Gastroesophageal sphincter (tissue), 4 donors: ENCODE results near the gene MISP. TPM values are rescaled to one million over a fixed set of nuclear protein-coding genes. Genes with fewer than 3 reads are reported as not detected.

Experiments used
- ATAC-seq: fragments of 150-250 bp; one replicate; pipeline ENCODE4 v1.9.1; 2016; ENCODE audit warnings: mild to moderate bottlenecking, moderate library complexity
- H3K27ac ChIP-seq, 4 donors: fragments of 200-600 bp; sonication (generic) in 3 of 4; 1 replicate in 3 of 4; 2 replicates in 1 of 4; pipeline ENCODE4 v1.5.1; 2016 to 2019
- H3K27me3 ChIP-seq: fragments of 200-600 bp; sonication (generic); one replicate; pipeline ENCODE4 v1.5.1; 2019
- H3K36me3 ChIP-seq, 2 donors: fragments of 200-600 bp; sonication (generic); one replicate each; pipeline ENCODE4 v1.5.1; 2019; ENCODE audit warnings: control low read depth in 1 of 2
- H3K4me1 ChIP-seq, 3 donors: fragments of 200-600 bp; sonication (generic); 1 replicate in 2 of 3; 2 replicates in 1 of 3; pipeline ENCODE4 v1.5.1; 2016 to 2019; ENCODE audit warnings: control low read depth in 2 of 3
- H3K4me3 ChIP-seq, 2 donors: fragments of 200-600 bp; sonication (generic); one replicate each; pipeline ENCODE4 v1.5.1; 2019; ENCODE audit warnings: mild to moderate bottlenecking in 1 of 2, moderate library complexity in 1 of 2
- H3K9me3 ChIP-seq, 3 donors: fragments of 200-600 bp; sonication (generic); one replicate each; pipeline ENCODE4 v1.5.1; 2017 to 2019; ENCODE audit warnings: control low read depth in 2 of 3
- CTCF ChIP-seq, 4 experiments: fragments of 200-600 bp in 2 of 4; fragments of 450-650 bp in 2 of 4; sonication (generic) in 1 of 4; IDR thresholded peaks; one replicate each; pipeline ENCODE4 v1.5.1; 2017 to 2019; ENCODE audit warnings: antibody characterized with exemption in 4 of 4, mild to moderate bottlenecking in 2 of 4, moderate library complexity in 2 of 4
- EP300 ChIP-seq: sonication (generic); formaldehyde crosslinking; IDR thresholded peaks from one replicate; pipeline ENCODE4 v1.6.1; 2017; ENCODE audit warnings: antibody characterized with exemption, mild to moderate bottlenecking
- POLR2A ChIP-seq, 2 donors: fragments of 450-650 bp; IDR thresholded peaks; one replicate each; pipeline ENCODE4 v1.6.1; 2017; ENCODE audit warnings: antibody characterized with exemption in 2 of 2, mild to moderate bottlenecking in 2 of 2, moderate library complexity in 1 of 2
- POLR2AphosphoS5 ChIP-seq: sonication (generic); formaldehyde crosslinking; IDR thresholded peaks from one replicate; pipeline ENCODE4 v1.6.1; 2017; ENCODE audit warnings: antibody characterized with exemption
- whole genome bisulfite sequencing, 2 donors: methylation state at CpG; one replicate each; pipeline ENCODE4 v1.1.5; 2018; ENCODE audit warnings: low coverage in 1 of 2; 5-methylcytosine and 5-hydroxymethylcytosine counted together
- small RNA-seq, 4 donors: library from RNA; depleted of rRNA; stranded (forward); fragments of <200 nt; gene quantifications; one replicate each; pipeline ENCODE3, GENCODE V24; 2016
- total RNA-seq, 4 donors: library from RNA; depleted of rRNA; stranded (reverse); fragments of >200 nt; gene quantifications; one replicate each; pipeline ENCODE4 v1.1.0, GENCODE V29; 2016

MISP gene
- total RNA-seq, 4 donors from 2014 or later: 0.52 TPM; not detected in 3

DNA sequence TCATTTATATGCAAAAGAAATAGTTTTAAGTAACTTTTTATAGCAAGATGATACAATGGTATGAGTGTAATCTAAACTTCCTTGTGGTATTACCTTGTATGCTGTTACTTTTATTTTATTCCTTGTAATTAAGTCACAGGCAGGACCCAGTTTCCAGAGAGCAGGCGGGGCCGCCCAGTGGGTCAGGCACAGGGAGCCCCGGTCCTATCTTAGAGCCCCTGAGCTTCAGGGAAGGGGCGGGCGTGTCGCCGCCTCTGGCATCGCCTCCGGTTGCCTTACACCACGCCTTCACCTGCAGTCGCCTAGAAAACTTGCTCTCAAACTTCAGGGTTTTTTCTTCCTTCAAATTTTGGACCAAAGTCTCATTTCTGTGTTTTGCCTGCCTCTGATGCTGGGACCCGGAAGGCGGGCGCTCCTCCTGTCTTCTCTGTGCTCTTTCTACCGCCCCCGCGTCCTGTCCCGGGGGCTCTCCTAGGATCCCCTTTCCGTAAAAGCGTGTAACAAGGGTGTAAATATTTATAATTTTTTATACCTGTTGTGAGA, 60.7 kb downstream of the MISP start:
- Histone ChIP-seq H3K4me3 (no peak overlapping the region), H3K27me3 (no peaks in the 10 kb centered on the region), H3K27ac (no peak overlapping the region), H3K4me1 (peaks cover 0 to 7% (median 0%) of the 10 kb centered on the region in 3 donors), H3K36me3 (peaks cover 4 to 71% of the 10 kb centered on the region in 2 donors), H3K9me3 (no peaks in the 10 kb centered on the region)
- WGBS, 2 donors: 80 to 89% methylated on average over 1 to 14 of the region's 20 CpGs
- no peak for ATAC-seq
- no peak for TF ChIP-seq CTCF (IDR thresholded peaks at IDR 0.05)
- no peak for TF ChIP-seq EP300
- no peak for TF ChIP-seq POLR2A (IDR thresholded peaks at IDR 0.05)
- no peak for TF ChIP-seq POLR2AphosphoS5

DNA sequence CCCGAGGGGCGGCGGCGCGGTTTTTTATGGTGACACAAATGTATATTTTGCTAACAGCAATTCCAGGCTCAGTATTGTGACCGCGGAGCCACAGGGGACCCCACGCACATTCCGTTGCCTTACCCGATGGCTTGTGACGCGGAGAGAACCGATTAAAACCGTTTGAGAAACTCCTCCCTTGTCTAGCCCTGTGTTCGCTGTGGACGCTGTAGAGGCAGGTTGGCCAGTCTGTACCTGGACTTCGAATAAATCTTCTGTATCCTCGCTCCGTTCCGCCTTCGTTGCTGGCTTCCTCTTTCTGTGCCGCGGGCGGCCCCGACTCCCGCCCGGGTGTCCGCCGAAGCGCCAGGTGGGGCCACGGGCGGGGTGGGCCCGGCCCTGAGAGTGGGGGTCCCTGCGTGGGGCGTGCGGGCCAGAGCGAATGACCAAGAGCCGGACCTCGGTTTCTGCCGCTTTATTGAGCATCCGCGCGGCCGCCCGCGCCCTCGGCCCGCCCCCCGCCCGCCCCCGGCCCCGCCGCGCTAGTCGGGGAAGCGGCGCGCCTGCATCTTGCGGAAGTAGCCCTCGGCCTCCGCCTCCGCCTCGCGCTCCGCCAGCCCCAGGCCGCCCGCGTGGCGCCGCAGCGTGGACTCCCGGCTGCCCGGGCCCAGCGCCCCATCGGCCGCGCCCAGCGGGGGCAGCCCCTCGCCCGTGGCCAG, 61.3 kb downstream of the MISP start:
- no peak overlapping the region for H3K27ac ChIP-seq
- H3K27me3 ChIP-seq: no peaks in the 10 kb centered on the region
- peaks cover 4 to 65% of the 10 kb centered on the region in 2 donors for H3K36me3 ChIP-seq
- ATAC-seq: no peak
- no peaks in the 10 kb centered on the region for H3K9me3 ChIP-seq
- WGBS, 2 donors: 81 to 83% methylated on average over 2 to 14 of the region's 80 CpGs
- TF ChIP-seq POLR2A (IDR thresholded peaks at IDR 0.05) (no peak), EP300 (no peak), CTCF (IDR thresholded peaks at IDR 0.05) (no peak), POLR2AphosphoS5 (no peak)
- no peak overlapping the region for H3K4me3 ChIP-seq
- peaks cover 0 to under 1% (median 0%) of the 10 kb centered on the region in 3 donors for H3K4me1 ChIP-seq

DNA sequence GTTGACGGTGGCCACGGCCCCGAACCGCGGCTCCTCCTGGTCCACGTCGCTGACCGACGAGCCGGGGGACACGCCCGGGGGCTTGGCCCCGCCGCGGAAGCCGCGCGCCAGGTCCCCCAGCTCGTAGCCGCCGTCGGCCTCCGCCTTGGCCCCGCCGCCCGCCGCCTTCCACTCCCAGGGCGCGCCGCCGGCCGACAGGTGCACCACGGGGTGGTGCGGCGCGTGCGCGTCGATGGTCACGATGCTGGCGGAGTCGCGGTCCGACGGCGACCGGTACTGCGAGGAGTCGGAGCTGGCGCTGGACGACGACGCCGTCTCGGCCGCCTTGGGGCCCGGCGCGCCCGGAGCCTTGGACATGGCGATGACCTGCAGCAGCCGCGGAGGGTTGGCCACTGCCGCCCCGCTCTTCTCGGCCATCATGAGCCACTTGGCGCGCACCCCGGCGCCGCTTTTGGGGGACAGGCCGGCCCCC, 61.9 kb downstream of the MISP start:
- TF ChIP-seq POLR2A (IDR thresholded peaks at IDR 0.05): no peak
- no peak for TF ChIP-seq CTCF (IDR thresholded peaks at IDR 0.05)
- TF ChIP-seq POLR2AphosphoS5: no peak
- no peak for TF ChIP-seq EP300
- Histone ChIP-seq H3K4me1 (no peaks in the 10 kb centered on the region), H3K27me3 (no peaks in the 10 kb centered on the region), H3K4me3 (no peak overlapping the region), H3K27ac (no peak overlapping the region), H3K9me3 (no peaks in the 10 kb centered on the region), H3K36me3 (peaks cover 4 to 59% of the 10 kb centered on the region in 2 donors)
- ATAC-seq: no peak
- 97% methylated on average over 6 of the region's 72 CpGs; no CpG with 5 or more reads in 1 of the 2 donors for WGBS, 2 donors

DNA sequence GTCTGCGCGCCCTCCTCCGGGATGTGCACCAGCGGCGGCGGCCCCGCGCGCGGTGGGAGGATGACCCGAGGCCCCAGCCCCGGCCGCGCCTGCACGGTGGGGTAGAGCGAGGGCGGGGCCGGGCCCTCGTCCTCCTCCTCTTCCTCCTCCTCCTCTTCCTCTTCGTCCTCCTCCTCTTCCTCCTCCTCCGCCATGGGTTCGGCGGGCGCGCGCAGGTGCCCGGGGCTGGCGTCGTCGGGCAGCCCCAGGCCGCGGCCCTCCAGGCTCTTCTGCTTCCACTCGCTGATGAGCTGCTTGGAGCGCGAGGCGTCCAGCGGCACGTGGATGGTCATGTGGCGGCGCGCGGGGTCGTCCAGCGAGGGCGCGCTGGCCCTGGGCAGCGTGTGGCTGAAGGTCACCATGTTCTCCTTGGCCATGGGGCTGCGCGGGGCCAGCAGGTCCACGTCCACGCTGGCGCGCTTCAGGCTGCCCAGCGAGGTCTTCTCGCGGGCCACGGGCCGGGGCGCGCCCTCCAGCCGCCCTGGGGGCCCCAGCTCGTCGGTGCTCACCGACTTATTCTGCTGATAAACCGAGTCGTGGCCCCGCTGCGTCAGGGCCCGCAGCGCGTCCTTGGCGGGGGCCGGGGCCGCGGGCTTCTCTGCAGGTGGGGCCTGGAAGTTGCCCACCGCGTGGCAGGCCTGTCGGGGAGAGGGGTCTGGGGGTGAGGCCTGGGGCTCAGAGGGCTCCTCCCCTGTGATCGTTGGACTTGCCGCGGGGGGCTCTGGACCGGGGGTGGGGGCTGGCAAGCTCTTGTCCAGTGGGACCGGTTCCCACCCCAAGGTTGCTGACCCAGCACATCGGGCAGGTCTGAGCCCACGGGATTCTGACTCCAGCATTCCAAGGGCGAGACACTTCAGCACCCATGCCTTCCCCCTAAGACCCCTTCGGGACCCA, 62.6 kb downstream of the MISP start:
- Histone ChIP-seq H3K27ac (no peak overlapping the region), H3K27me3 (no peaks in the 10 kb centered on the region), H3K4me1 (no peaks in the 10 kb centered on the region), H3K36me3 (peaks cover 4 to 52% of the 10 kb centered on the region in 2 donors), H3K9me3 (no peaks in the 10 kb centered on the region), H3K4me3 (no peak overlapping the region)
- WGBS, 2 donors: 89 to 100% methylated on average over 1 to 23 of the region's 87 CpGs
- ATAC-seq: no peak
- TF ChIP-seq CTCF (IDR thresholded peaks at IDR 0.05): no peak
- no peak for TF ChIP-seq POLR2A (IDR thresholded peaks at IDR 0.05)
- TF ChIP-seq POLR2AphosphoS5: no peak
- TF ChIP-seq EP300: no peak

Small RNA genes within 50 kb of the gene (small RNA-seq; reads per million reads assigned to genes)
- gene MIR3187: 0 reads per million in 4 donors

Other genes starting within 250 kb of the MISP start
- 10 to 100 TPM; 50.3 to 83.9 (median 69.7) TPM for gene TPGS1, start 243.6 kb upstream of the MISP start, total RNA-seq
- gene CDC34, start 219.4 kb upstream of the MISP start, total RNA-seq: 10 to 100 TPM; 43.2 to 86.9 (median 70.2) TPM
- gene GZMM, start 207.1 kb upstream of the MISP start, total RNA-seq: 1 to 10 TPM in 1 of 4 donors, under 1 TPM in 1, not detected in 2; 0.62 to 1.8 TPM
- 100 to 1,000 TPM; 347 to 450 (median 384) TPM for gene BSG, start 178.5 kb upstream of the MISP start, total RNA-seq
- gene HCN2, start 161.2 kb upstream of the MISP start, total RNA-seq: under 1 TPM; 0.12 to 0.27 (median 0.21) TPM
- 10 to 100 TPM; 22.1 to 39.5 (median 28.1) TPM for gene POLRMT, start 117.6 kb upstream of the MISP start, total RNA-seq
- gene FGF22, start 111.2 kb upstream of the MISP start, total RNA-seq: 1 to 10 TPM in 3 of 4 donors, under 1 TPM in 1; 0.67 to 4.7 (median 1.2) TPM
- 10 to 100 TPM; 47.7 to 57.9 (median 52.0) TPM for gene RNF126, start 87.9 kb upstream of the MISP start, total RNA-seq
- gene FSTL3, start 74.7 kb upstream of the MISP start, total RNA-seq: 100 to 1,000 TPM; 105 to 200 (median 133) TPM
- not detected for gene PRSS57, start 55.7 kb upstream of the MISP start, total RNA-seq
- gene PALM, start 42.2 kb upstream of the MISP start, total RNA-seq: 100 to 1,000 TPM in 1 of 4 donors, 10 to 100 TPM in 3; 21.5 to 111 (median 53.0) TPM
- gene PTBP1, start 46.3 kb downstream of the MISP start, total RNA-seq: 10 to 100 TPM; 68.6 to 95.6 (median 79.3) TPM
- not detected for gene PLPPR3, start 70.8 kb downstream of the MISP start, total RNA-seq
- under 1 TPM in 1 of 4 donors, not detected in 3; 0.40 TPM for gene AZU1, start 76.7 kb downstream of the MISP start, total RNA-seq
- not detected for gene PRTN3, start 89.9 kb downstream of the MISP start, total RNA-seq
- 1 to 10 TPM in 3 of 4 donors, under 1 TPM in 1; 0.49 to 2.3 (median 1.7) TPM for gene ELANE, start 101.2 kb downstream of the MISP start, total RNA-seq
- gene CFD, start 108.6 kb downstream of the MISP start, total RNA-seq: 1,000 to 10,000 TPM in 1 of 4 donors, 100 to 1,000 TPM in 3; 229 to 1,118 (median 654) TPM
- gene MED16, start 142.1 kb downstream of the MISP start, total RNA-seq: 10 to 100 TPM; 20.2 to 40.3 (median 28.1) TPM
- not detected for gene RNU6-9, start 142.4 kb downstream of the MISP start, total RNA-seq
- 10 to 100 TPM; 23.7 to 44.9 (median 32.9) TPM for gene R3HDM4, start 162.1 kb downstream of the MISP start, total RNA-seq
- gene KISS1R, start 166.2 kb downstream of the MISP start, total RNA-seq: not detected
- 1 to 10 TPM; 3.6 to 6.2 (median 4.9) TPM for gene ARID3A, start 174.9 kb downstream of the MISP start, total RNA-seq
- 10 to 100 TPM in 3 of 4 donors, 1 to 10 TPM in 1; 7.2 to 43.9 (median 20.1) TPM for gene WDR18, start 233.2 kb downstream of the MISP start, total RNA-seq
- gene GRIN3B, start 249.3 kb downstream of the MISP start, total RNA-seq: not detected